GM19467 (cell line): Measurements from ENCODE around the gene RGN.
"Not testable (repeated sequence)": the region's sequence is repeated elsewhere in the genome, so short reads cannot be mapped to it uniquely, and the experiment has no call there.

ENCODE experiments used
- ATAC-seq: cut with Tn5 transposase; IDR thresholded peaks from one replicate; pipeline ENCODE4 v1.9.1; 2021; ENCODE audit warnings: mild to moderate bottlenecking, moderate library complexity; ENCODE audit not compliant: unreplicated experiment

RGN gene

DNA sequence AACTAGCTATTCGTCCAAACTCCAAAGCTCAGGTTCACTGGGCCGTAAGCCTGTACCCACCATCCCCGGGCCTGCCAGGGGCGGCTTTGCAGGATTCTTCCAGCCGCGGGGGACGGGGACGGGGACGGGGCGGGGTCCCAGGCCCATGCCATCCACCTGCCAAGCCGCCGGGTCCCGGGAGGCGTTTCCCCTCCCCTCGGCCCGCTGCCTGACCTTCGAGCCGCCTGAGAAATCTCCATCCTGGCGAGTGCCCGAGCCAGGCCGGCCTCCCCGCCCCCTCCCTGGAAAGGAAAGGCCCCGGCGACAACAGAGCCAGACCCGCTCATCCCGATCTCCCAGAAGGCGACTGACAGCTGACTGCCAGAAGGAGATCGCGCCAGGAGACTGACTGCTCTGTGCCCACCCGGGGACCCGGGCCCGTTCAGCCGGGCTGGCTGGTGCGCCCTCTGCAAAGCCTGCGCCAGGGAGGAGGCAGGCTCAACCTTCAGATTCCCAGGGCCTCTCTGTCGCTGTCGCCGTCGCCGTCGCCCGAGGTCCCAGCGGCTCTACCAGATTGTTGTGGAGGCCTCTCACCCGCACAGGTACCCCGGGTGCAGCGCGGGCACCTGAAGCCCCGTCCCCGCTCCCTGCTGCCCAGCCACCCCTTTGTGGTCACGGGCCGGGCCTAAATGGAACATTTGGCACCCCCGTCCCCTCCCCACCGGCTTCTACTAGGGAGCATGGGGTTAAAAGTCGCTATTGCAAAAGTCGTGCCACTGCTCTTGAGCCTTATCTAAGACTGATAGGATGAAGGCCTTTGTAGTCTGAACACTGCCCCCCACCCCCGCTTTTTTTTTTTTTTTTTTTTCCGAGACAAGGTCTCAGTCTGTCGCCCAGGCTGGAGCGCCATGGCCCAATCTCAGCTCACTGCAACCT lies at the start of gene RGN:
Gene RGN, plus strand, starts transcription at position 315 of the 915 bp plus-strand sequence. CDS start 2,702 bp downstream, outside the sequence.
- ATAC-seq: no peak

DNA sequence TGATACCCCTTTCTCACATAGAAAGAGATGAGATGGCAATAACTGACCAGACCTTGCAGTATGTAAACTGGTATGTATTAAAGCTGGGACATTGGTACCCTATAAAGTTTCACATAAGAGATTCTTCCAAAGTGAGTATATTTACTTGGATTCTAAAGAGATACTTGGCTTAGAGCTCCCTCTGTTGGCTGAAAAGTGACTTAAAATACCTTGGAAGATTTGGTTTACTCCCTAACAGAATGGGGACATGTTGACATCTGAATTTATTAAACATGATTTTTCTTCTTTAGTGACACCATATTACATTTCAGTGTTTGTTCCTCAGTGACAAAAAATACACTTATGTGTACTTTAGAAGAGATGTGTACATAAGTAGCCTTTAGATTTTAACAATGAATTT lies 47.9 kb upstream of the RGN start:
- ATAC-seq: no peak

DNA sequence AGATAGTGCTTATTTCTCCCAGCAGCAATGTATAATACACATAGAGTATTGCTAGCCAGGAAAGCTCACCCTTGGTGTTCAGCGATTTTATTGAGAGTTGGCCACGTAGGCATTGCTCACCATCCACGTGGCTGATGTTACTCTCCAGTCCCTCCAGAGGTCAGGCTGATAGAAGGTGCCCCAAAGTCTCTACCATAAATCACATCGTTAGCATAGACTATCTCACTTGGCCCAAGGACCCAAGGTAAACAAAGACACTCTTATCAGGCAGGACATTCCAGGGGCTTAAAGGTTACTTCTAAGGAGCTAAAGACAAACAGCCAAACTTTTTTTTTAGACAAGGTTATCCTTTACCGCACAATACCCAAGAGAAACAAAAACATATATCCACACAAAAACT lies 30.3 kb upstream of the RGN start:
- no peak for ATAC-seq

DNA sequence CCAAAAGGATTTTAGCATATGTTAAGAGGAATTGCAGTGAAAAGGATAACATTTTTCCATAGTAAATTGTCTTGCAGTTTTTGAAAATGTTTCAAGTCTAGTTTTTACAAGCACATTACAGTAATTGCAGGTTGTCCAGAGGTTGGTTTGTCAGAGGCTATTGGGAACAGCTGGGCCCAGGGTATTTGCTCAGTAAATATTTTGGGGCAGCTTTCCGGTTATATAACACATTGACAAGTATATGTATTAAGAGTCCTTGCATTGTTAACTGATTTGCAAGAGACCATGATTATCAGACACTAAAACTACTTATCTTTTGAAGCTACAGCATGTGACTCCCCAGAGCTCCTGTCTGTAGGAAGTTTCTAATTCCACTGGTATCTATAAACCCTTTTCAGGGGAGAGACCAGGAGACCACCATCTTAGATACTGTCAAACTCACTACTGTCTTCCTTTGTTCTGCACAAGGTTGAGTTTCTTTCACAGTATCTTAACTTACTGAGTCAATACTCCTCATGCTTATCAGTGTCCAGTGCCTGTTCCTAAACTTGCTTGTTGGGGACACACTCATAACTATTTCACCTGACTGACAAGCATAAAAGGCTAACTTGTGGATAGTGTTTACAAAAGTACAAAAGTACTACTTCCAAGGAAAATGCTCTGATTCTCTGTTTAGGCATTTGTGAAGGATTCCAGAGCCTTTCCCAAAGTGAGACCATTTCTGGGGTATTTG lies 18.9 kb upstream of the RGN start:
- no peak for ATAC-seq

DNA sequence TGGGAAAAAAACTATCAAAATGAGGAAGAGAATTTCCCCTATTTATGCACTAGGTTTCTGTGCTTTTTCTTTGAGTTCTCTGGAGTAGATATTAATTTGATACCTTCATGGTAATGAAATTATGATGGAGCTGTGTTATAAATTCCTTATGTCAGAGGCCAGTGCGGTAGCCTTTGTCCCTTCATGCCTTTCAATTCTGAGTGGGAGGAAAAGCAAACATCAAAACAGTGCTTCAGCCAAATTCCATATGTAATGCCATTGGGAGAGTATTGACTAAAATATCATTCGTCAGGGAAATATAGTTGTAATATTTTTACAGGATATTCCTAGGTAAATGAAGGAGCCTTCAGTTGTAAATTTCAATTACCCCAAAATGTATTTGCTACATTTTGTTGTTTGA lies 17.5 kb upstream of the RGN start:
- no peak for ATAC-seq

DNA sequence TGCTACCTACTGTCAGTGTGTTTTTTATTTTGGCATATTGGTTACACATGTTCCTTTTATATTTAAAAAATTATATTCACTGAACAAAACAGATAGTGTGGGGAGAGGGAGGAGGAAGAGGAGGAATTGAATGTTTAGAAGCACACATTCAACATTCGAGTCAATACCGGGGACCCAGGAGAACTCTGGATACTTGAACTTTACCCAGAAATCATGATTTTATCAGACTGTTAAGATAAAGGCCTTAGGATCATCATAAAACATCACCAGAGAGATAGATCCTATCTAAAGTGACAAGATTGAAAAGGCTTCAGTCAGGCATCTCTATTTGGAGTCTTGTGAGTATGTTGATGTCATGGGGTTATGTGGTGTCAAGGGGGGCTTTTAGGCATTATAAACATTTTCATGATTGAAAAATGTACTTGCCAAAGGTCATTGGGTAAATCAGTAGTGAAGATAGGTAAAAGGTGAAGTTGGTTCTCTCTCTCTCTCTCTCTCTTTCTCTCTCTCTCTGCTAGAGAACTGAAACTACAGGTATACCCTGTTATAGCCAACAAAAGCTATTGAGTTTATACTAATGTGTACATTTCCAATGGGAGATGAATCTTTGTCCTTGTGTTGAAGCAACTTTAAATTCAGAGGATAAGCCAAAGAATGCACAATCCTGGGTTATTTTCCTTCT lies 16.9 kb upstream of the RGN start:
- no peak for ATAC-seq

DNA sequence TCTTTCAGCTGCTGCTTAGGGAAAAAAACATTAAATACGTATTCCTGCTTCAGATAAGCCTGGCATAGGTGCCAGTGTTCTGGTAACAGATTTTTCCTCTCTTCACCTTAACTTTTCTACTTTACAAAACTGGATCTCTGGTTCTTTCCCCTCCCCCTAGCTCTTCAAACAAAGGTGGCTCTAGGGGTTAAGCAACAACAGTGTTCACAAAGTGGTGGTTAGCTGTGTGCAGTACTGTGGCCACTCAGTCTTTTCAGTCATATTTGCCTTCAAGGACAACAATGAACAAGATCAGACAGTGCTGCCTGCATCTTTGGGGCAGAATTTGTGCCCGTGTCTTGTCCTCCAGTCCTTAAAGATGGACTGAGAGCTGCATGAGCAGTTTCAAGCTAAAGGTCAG lies 15.1 kb upstream of the RGN start:
- no peak for ATAC-seq

DNA sequence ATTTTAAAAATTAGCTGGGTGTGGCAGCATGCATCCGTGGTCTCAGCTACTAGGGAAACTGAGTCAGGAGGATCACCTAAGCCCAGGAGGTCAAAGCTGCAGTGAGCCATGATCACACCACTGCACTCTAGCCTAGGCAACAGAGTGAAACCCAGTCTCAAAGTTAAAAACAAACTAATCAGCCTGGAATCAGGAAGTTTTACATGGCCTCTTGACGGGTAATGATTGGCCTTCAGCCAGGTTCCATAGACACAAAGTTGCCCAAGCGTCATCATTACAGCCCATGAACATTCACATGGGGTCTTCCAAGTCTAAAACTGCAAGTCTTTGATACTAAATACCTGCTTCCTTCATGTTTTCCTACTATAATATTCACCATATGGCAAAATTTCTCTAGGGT lies 10.0 kb upstream of the RGN start:
- no peak for ATAC-seq

DNA sequence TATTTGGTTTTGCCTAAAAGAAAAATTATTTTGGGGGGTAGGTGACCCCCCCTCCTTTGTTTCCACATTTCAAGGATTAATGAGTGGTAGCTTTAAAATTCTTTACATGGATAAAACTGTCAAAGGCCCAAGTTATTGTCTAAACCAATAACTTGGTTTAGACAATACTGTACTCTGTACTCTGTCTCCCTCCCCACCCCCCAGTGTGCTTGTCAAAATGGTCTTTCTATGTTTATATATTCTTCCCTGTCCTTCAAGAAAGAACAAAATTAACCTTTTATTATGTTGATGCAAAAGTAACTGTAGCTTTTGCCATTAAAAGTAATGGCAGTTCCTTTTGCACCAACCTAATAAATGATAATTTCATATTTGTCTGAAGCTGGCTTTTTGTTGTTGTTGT lies 9.5 kb upstream of the RGN start:
- no peak for ATAC-seq

DNA sequence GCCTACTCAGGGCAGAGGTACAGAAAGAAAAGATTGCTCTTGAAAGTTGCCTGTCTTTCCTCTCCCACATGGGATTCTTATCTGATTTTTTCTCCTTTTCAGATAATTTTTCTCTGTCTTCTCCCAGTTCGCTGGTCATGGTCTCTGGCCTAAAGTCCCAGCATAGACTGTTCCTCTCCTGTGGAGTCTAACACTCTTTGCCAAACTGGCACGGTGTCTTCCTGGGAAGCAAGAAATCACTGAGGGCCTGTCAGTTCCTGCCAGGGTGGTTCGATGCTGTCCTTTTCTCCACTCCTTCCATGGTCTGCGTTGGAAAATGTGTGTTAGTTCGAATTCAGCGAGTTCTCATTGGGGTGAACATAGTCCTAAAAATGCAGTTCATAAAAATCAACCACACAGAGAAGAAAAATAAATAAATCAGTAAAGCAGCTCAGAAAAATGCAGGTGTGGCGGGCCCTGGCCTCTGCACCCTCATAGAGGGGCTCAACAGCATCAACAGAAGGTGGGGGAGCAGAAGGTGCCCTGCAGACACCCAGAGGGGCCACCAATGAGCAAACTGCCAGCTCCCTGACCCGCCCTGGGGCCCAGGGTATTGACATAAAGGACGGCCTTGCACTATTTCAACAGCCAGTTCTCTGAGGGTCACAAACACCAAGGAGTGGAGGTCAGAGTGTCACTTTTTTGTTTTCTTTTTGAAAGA lies 2.1 kb downstream of the RGN start:
- ATAC-seq: no peak

DNA sequence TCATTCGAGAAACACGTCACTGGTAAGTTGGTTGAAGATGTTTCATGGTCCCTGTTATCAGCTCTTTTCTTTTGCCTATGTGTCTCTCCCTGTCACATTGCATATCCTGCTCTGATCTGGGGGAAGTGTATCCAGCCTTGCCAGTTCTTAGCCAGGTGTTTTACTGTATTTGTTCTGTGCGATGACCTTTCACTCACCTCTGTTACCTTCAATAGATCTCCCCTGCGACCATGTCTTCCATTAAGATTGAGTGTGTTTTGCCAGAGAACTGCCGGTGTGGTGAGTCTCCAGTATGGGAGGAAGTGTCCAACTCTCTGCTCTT lies 2.6 kb downstream of the RGN start:
- ATAC-seq: no peak

DNA sequence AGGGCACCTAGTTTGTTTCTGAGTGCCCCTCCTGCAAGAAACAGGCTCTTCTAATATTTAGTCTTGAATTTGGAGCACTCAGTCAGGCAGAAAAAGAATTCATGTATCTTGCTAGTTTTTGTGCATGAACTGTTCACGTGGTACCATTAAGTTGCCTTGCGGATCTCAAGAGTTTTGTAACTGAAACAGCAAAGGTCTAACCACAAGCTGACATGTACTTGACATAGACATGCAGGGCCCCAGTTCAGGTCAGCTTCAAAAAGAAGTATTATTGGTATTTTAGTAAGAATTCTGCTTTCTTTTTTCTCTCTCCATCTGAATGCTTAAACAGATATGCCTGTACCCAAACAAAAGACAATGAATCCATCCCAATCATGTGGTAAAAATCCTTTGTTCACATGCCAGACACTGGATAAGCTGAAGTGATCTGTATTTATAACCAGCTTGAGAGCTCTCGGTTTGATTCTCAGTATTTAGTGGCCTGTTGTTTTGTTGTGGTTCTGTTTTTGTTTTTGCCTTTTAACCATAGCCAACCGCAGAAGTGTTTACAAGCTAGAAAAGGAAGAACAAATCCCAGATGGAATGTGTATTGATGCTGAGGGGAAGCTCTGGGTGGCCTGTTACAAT lies 13.0 kb downstream of the RGN start:
- no peak for ATAC-seq

DNA sequence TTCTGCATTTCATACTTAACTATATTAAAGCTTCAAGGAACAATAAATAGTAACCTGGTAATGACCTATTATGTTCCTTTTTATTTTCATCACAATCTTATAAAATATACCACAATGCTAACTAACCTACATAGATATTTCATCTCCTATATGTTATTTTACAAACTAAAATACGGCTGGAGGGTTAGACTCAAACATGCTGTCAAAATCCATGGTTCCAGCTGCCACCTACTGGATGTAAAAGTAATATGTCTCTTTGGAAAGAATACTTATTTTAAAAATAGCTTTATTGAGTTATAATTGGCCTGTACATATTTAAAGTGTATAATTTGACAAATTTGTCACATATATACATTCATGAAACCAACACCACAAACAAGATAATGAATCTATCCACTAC lies 15.0 kb downstream of the RGN start:
- ATAC-seq: no peak

DNA sequence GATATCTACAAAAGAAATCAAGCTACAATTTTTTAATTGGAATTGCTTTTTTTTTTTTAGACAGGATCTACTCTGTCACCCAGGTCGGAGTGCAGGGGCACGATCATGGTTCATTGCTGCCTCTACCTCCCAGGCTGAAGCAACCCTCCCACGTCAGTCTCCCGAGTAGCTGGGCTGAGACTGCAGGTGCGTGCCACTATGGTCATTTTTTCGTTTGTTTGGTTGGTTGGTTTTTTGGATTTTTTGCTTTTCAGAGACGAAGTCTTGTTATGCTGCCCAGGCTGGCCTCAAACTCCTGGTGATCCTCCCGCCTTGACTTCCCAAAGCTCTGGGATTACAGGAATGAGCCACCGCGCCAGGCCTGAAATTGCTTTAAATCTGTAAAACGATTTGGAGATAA lies 15.6 kb downstream of the RGN start:
- ATAC-seq: no peak

DNA sequence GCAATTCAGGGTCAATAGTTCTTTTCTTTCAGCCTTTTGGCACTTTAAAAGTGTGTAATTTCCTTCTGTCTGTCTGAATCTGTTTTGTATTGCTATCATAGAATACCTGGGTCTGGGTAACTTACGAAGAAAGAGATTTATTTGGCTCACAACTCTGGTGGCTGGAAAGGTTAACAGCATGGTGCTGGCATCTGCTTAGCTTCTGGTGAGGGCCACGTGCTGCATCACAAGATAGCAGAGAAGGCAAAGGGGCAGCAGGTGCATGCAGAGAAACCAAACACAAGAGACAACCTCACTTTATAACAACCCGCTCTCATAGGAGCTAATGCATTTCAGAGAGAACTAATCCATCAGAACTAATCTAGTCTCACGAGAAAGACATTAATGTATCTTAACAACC lies 18.8 kb downstream of the RGN start:
- no peak for ATAC-seq

DNA sequence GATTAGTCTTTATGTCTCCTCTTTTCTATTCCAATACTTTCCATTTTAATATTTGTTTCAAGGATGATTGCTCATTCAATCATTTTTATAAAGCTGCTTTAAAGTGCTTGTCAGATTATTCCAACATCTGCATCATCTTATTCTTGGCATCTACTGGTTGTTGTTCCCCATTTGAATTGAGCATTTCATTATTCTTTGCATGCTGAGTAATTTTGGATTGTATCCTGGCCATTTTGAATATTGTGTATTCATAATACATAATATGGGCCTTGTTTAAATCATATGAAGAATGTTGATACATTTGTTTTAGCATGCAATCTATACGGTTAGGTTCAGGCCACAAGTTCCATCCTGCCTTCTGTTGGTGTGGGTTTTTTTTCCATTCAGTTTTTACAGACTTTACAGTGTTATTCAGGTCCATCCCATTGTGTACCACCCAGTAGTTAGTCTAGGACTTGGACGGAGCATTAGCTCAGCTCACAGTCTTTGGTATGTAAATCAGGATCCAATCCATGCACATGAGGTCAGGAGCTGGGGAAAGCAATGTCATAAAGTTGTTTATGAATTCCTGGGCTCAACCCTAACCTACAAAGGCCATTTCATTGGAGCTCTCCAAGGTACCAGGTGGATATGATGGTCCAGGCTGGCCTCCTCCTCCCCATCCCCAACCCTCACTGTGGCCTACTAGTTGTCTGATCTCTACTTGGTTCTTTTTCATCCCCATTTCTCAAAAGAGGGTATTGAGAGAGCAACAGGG lies 20.3 kb downstream of the RGN start:
- no peak for ATAC-seq

DNA sequence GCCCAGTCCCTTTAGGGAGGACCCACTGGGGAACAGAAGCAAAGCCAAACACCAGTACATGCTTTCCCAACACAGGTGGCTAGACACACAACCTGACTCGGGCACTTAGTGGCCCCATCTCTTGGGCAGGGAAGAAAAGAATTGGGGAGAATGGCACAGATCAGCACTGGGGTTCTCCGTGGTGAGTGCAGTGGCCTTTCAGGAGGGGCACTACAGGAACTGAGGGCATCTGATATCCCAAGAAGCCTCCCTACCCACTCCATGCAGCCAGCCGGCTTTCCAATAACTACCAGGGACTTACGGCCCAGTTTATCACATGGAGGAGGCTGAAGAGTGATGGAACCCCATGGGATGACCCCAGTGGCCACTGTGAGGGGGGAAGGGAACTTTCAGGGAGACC lies 23.0 kb downstream of the RGN start:
- ATAC-seq: no peak

DNA sequence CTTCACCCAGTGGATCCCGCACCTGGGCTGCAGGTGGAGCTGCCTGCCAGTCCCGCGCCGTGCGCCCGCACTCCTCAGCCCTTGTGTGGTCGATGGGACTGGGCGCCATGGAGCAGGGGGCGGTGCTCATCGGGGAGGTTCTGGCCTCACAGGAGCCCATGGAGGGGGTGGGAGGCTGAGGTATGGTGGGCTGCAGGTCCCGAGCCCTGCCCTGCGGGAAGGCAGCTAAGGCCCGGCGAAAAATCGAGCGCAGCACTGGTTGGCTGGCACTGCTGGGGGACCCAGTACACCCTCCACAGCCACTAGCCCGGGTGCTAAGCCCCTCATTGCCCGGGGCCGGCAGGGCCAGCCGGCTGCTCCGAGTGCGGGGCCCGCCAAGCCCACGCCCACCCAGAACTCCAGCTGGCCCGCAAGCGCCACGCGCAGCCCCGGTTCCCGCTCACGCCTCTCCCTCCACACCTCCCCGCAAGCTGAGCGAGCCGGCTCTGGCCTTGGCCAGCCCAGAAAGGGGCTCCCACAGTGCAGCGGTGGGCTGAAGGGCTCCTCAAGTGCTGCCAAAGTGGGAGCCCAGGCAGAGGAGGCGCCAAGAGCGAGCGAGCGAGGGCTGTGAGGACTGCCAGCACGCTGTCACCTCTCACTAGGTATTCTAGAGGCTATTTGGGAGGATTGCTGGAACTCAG lies 32.8 kb downstream of the RGN start:
- ATAC-seq: not testable (repeated sequence)

DNA sequence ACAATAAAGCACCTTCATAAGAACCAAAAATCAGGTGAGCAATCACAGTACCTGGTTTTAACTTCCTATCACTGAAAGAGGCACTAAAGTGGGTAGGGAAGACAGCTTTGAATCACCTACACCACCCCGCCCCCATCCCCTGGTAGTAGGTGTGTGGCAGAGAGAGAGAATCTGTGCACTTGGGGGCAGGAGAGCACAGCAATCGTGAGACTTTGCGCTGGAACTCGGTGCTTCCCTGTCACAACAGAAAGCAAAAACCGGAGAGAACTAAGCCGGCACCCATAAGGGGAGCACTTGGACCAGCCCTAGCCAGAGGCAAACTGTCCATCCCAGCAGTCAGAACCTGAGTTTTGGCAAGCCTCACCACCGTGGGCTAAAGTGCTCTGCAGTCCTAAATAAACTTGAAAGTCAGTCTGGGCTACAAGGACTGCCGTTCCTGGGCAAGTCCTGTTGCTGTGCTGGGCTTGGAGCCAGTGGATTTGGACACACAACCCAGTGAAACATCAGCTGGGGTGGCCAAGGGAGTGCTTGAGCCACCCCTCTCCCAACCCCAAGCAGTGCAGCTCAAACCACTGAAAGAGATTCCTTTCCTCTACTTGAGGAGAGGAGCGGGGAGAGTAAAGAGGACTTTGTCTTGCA lies 34.2 kb downstream of the RGN start:
- ATAC-seq: no peak
